NCI-H446 (cell line): ENCODE measurements around the gene TAF1A.
"Not testable (repeated sequence)": the region's sequence is repeated elsewhere in the genome, so short reads cannot be mapped to it uniquely, and the experiment has no call there.

Experiments
- DNase-seq, 2 experiments: peaks; one replicate each; lab custom pipeline; 2025; lab: John Stamatoyannopoulos, UW

Gene TAF1A

DNA sequence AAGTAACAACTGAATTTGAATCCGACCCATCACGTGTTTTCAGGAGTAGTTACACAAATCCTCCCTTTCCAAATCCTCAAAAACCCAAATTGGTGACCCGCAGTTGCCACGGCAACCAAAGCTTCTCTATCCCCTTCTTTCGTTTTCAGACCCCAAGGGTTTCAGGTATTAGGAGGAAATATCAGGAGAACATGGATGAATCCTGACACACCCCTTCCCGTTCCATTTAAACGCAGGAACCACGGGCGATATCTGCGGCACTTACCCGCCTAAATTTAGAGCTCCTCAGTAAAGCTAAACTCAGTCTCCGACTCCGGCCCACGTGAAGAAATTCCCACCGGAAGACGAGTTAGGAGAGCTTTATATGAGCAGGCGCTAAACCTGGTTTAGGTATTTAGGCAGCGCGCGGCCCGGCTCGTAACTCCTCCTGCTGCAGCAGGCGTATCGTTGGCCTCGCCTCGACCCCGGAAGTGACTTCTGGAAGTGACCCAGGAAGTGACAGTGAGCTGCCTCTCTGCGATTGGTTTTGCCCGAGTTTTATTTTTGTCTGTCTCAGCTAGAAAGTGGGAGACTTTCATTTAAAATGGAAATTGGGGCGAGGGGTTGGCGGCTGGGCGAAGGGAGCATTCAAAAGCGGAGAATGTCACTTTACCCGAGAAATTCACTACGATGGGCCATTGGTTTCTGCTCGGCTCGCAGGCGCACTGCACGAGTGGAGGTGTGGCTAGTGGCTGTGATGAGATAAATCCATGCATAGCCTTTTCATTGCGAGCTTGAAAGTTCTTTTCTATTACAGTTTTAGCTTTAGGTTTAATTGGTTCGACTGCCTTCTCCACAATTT is at the start of gene TAF1A:
Gene TAF1A (minus strand): TSS at position 472 of the 841 bp plus-strand sequence.
- DNase-seq, result peak; percentile 74 to 82

GRCh38 chr1:222634180-222635013 is 44.7 kb upstream of the TAF1A start:
- peak; percentile 90 to 94 for DNase-seq

DNA sequence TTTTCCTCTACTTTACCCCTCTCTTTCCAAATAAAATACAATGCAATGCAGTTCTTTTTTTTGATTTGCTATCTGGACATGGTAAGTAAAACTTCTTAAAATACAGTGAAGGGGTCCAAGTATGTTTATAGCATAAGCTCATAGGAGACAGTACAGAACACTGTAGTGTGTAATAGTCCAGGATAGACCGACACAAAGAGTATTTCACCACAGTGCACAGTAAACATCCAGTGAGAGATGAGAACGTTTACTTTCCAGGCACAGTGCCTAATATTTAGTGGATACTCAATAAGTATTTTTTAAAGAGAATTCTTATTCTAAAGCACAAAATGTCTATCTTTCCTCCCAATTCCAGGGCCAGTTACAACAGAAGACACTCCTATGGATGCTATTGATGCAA is 43.0 kb upstream of the TAF1A start:
- no peak for DNase-seq

GRCh38 chr1:222631611-222632208 is 42.0 kb upstream of the TAF1A start:
- DNase-seq, result no peak

DNA sequence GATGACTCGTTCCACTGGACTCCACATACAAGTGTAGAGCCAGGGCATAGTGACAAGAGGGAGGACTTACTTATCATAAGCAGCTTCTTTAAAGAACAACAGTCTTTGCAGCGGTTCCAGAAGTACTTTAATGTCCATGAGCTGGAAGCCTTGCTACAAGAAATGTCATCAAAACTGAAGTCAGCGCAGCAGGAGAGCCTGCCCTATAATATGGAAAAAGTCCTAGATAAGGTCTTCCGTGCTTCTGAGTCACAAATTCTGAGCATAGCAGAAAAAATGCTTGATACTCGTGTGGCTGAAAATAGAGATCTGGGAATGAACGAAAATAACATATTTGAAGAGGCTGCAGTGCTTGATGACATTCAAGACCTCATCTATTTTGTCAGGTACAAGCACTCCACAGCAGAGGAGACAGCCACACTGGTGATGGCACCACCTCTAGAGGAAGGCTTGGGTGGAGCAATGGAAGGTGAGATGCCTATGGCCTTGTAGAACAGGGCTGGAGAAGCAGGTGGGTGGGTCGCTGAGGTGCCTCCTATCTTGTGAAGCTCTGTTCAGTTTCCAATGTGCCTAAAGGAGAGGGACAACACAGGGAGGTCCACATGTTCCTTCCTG is 40.3 kb upstream of the TAF1A start:
- no peak for DNase-seq

DNA sequence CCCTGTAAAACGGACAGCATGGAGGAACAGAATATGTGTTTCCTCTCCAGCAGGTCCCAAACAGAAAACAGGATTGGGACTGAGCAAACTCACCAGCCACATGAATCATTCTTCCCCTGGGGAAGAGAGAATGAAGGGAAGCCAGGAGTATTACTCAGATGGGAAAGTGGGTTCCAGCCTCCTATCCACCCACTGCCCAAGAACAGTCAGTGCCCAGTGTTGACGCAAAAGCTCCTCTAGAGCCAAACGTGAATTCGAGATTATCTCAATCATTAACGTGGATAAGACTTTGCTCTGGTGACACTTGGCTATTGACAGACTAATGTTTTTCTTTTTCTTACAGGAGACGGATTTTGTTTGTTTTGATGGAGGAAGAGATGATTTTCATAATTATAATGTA is 37.5 kb upstream of the TAF1A start:
- no peak for DNase-seq

GRCh38 chr1:222624214-222624613 is 34.5 kb upstream of the TAF1A start:
- no peak for DNase-seq

- no peak for DNase-seq
Observed at GRCh38 chr1:222623458-222623857, 33.7 kb upstream of the TAF1A start.

DNA sequence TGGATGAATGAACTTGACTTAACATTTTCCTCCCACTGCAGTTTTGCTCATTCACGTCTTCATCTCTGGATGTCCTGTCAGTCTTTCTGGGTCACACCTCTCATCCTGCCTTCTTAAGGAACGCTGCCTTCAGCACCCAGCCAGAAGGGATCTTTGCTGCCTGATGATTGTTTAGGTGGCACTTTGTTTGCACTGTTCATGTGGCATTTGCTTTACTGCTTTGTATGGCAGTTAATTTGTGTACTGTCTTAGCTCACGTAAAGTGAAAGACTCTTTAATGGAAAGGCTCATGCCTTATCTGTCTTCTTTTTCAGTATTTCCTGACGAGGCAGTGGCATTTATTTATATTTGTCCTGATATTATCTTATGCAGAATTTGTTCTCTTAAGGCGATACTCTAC is 33.0 kb upstream of the TAF1A start:
- DNase-seq, result no peak

GRCh38 chr1:222620566-222620965 is 30.8 kb upstream of the TAF1A start:
- DNase-seq, result no peak

- DNase-seq, result peak in 1 of 2 experiments; percentile 28
Observed at GRCh38 chr1:222618880-222619596, 29.3 kb upstream of the TAF1A start.

GRCh38 chr1:222618001-222618879 is 28.5 kb upstream of the TAF1A start, which contains the start of gene MIA3:
MIA3 (plus strand) TSS chr1:222618097; CDS start chr1:222618111, 14 bp downstream.
- peak; percentile 46 to 90 for DNase-seq

DNA sequence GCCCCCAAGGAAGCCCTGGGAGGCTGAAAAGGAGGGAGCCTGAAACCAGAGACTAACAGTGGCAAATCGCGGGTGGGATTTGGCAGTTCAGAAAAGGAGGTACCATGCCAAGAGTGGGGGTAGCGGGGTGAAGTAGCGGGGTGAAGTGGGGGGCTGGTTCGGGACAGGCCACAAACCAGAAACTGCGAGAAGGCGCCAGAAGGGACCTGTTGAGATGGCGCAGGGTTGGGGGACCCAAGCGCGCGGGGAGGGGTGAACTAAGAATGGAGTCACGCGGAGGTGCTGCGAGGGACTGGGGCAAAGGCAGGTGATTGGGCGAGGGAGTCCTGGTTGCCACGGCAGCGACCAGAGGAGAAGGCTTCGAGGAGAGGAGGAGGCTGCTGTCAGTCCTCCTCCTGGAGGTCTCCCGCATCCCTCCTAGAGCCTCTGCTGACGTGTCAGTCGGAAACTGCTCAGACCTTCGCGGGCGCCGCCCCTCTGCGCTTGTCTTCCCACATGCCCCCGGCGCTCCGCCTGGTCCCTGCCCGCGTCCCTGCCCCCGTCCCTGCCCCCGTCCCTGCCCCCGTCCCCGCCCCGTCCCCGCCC is 27.7 kb upstream of the TAF1A start:
- peak; percentile 92 to 96 for DNase-seq

GRCh38 chr1:222616525-222616924 is 26.8 kb upstream of the TAF1A start:
- DNase-seq, result no peak

DNA sequence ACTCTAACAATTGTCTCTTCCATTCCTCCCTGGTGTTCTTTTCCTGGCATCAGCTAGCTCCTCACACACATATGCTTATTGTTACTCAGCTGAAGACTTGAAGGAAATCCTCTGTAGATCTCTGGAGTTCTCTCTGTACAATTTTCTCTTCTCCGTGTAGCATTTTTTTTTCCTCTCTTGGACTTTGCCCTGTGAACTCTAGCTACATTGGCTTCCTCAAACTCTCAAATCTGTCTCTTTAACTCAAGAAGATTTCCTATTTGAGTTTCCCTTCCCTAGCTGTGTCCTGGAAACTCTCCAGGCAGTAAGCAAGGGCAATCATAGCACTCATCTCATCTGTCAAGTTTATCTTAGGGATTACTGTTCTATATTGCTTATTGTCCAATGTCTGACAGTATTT is 23.9 kb upstream of the TAF1A start:
- no peak for DNase-seq

GRCh38 chr1:222610728-222611127 is 21.0 kb upstream of the TAF1A start:
- DNase-seq, result no peak

- not testable (repeated sequence) for DNase-seq
Observed at GRCh38 chr1:222609111-222609510, 19.4 kb upstream of the TAF1A start.

DNA sequence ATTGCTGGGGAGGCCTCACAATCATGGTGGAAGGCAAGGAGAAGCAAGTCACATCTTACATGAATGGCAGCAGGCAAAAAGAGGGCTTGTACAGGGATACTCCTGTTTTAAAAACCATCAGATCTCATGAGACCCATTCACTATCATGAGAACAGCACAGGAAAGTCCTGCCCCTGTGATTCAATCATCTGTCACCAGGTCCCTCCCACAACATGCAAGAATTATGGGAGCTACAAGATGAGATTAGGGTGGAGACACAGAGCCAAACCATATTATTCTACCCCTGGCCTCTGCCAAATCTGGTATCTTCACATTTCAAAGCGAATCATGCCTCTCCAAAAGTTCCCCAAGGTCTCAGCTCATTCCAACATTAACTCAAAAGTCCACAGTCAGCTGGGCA is 17.0 kb upstream of the TAF1A start:
- DNase-seq, result no peak

DNA sequence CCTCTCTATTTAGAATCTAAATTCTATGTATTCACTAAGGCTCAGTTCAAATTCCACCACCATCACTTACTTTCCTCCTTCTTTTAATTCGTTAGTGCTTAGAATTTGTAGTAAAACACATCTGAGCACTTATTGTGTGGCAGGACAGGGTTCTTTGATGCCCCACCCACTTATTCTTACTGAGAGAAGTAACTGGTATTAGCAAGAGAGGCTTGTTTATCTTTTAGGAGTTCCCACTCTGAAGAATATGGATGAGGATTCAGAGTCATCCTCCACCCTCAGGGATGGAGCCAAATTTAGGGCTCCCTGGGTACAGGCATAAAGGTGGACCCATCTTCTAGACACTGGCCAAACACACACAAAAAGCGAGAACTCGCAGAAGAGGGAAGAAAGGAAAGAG is 11.5 kb upstream of the TAF1A start:
- no peak for DNase-seq

DNA sequence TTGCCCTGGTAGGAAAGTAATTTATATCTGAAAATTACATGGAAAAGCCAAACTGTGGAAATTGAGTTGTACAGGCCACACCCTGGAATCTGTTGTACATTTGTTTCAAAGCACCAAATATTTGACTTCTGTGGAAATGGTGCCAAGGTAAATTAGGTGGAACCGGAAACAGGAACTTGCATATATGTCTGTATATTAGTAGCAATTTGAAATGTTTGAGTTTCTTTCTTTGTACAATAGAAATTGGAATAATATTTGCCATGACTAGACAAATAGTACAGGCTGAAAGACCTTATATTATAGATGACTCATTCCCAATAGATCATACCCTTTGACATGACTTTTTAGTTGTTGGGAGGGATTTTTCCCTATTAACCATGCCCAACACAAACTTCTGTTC is 10.5 kb upstream of the TAF1A start:
- DNase-seq, result no peak
